HG02763 (cell line): Measurements from ENCODE around the gene LRRC3C.
A peak's percentile ranks its signal among the peaks of the same experiment; 100 is the strongest.

Experiments
- ATAC-seq: cut with Tn5 transposase; IDR thresholded peaks from one replicate; pipeline ENCODE4 v1.9.1; 2021; ENCODE audit warnings: mild to moderate bottlenecking, moderate library complexity; ENCODE audit not compliant: unreplicated experiment

LRRC3C gene

GRCh38 chr17:39923836-39924690 is 3.5 kb upstream of the LRRC3C start:
- ATAC-seq: no peak

DNA sequence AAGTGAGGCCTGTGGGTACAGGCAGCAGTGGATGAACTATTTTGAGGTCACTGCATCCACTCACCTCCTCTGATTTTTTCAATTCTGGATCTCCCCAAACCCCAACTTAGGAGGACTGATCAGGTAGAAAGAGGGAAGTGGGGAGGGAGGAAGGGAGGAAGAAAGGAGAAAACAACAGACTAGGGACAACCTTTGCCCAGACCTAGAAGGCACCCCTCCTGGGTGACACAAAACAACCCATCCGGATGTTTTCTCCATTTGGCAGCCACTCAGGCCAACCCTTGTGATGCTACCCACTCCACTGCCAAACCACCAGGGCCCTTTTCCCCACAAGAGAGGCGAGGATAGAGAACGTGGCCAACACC is 2.9 kb upstream of the LRRC3C start:
- no peak for ATAC-seq

GRCh38 chr17:39925282-39926134 is 2.0 kb upstream of the LRRC3C start:
- ATAC-seq: no peak

GRCh38 chr17:39926135-39926587 is 1.4 kb upstream of the LRRC3C start:
- no peak for ATAC-seq

GRCh38 chr17:39926588-39927100 is 888 bp upstream of the LRRC3C start:
- peak; percentile 9 for ATAC-seq

GRCh38 chr17:39927929-39928857 is 661 bp downstream of the LRRC3C start:
- ATAC-seq: no peak

GRCh38 chr17:39928858-39929645 is 1.5 kb downstream of the LRRC3C start:
- no peak for ATAC-seq

DNA sequence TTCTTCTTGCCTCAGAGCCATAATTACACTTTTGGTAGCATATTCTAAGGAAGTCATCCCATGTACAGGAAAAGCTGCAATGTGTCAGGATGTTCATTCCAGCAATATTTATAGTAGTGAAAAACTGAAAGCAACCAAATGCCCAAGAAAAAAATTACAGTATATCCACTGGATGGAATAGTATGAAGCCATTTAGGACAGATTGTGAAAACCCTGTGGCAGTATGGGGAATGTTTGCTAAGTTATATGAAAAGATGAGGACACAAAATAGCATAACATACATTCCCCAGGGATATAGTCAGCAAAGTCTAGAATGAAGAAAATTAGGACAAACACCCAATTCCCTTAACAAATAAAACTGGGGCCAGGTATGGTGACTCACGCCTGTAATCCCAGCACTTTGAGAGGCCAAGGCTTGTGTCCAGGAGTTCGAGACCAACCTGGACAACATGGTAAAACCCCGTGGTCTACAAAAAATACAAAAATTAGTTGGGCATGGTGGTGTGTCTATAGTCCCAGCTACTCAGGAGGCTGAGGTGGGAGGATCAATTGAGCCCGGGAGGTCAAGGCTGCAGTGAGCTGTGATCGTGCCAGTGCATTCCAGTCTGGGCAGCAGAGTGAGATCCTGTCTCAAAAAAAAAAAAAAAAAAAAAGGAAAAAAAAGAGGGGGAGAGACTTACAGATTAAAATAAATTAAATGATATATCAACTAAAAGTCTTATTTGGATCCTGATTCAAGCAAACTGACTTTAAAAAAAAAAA is 2.3 kb downstream of the LRRC3C start:
- no peak for ATAC-seq

DNA sequence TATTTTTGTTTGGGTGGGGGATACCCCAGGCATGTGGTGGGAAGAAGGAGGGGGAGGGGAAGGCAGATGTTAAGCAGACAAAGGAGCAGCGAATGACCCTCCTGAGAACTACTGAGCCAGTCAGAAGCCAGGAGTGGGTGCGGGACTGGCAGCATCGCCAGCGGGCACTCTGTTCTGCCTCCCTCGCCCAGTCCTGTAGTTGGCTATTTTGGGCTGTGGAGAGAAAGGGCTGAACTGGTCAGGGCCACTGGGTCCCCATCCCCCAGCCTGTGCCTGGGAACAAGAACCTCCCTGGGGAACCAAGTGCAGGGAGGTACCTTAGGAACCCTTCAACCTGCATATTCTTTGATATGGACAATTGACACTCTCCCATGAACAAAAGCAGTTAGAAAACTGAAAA is 6.4 kb downstream of the LRRC3C start:
- ATAC-seq: no peak

DNA sequence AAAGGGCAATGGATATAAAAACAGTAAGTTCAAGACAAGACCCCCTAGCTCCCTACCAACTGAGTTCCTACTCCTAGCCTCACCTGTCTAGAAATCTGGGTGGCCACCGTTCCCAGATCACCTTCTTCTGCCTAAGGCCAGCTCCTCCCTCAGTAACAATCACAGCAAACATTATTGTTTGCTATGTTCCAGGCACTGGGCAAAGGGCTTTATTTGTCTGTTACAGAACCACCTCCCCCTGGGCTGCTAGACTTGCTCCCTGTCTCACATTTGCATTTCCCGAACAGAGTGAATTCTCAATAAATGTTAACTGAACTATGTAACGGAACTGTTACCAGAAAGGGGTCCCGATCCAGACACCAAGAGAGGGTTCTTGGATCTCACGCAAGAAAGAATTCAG is 6.8 kb downstream of the LRRC3C start:
- ATAC-seq: no peak

GRCh38 chr17:39935909-39936308 is 8.4 kb downstream of the LRRC3C start:
- no peak for ATAC-seq

DNA sequence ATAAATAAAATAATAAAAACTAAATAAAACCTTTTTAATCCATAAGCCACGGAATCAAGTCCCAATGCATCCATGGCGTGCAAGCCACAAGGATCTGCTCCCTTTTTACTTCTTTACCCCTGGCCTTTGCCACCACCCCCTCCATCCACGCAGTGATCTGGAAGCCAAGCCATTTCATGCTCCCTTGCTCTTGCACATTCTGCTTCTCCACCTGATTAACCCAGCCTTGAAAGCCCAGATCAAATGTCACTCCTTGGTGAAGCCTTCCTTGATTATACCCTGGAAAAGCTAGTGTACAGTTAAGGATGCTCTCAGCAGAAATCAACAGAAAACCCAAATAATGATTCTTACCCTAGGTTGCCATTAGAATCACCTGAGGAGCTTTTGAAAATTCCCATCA is 9.9 kb downstream of the LRRC3C start:
- no peak for ATAC-seq

- no peak for ATAC-seq
Observed at GRCh38 chr17:39938140-39938869, 10.8 kb downstream of the LRRC3C start.

- ATAC-seq: no peak
Observed at GRCh38 chr17:39939106-39939505, 11.6 kb downstream of the LRRC3C start.

DNA sequence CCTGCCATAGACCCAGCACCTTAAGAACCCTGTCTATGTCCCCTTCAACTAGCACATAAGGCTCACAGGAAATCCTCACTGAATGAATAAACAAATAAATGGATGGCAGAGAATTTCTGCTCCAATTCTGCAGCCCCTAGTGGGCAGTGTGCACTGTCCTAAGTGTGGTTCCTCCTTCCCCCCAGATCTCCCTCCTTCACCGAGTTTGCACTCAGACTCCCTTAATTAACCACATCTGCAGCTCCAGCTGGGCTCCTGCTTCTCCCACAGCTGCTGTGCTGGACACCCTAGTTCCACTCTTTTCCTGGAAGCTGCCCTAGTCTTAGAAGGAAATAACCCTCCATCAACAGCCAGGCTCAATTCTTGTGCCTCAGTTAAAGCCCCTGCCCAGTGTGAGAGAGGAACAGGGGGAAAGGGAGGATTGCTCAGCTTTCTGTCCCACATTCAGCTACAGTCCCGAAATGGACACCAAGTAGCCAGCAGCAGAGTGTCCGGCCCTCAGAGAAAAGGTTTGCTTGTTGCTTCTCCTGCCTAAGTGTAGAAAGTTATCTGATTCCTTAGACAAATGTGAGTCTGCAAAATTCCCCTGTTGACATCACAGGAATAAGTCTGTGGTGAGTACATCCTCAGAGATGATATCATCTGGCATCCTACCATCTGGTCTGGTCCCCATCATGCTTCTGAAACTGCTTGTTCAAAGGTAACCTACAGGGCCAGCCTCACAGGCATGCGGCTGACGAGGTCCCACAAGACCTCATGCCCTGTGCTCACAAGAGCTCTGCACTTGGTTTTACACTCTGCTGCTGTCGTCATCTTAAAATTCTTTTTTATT is 12.3 kb downstream of the LRRC3C start:
- ATAC-seq: no peak

GRCh38 chr17:39943702-39944392 is 16.3 kb downstream of the LRRC3C start:
- ATAC-seq: no peak

DNA sequence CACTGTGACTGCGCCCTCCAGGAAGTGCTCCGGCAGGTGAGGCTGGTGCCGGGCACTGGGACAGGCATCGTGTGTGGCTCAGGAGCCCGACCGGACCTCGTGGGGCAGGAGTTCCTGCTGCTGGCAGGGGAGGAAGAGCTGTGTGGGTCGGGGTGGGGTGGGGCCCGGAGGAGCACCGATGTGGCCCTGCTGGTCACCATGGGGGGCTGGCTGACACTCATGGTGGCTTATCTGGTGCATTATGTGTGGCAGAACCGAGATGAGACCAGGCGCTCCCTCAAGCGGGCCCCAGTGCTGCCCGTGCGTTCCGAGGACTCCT is 16.8 kb downstream of the LRRC3C start:
- no peak for ATAC-seq
